OCI-M2 (cell line): ENCODE measurements around the gene HDAC7.

Source experiments
- DNase-seq: peaks from one replicate; lab custom pipeline; 2025; ENCODE audit not compliant: unreplicated experiment; lab: John Stamatoyannopoulos, UW

The HDAC7 gene

DNA sequence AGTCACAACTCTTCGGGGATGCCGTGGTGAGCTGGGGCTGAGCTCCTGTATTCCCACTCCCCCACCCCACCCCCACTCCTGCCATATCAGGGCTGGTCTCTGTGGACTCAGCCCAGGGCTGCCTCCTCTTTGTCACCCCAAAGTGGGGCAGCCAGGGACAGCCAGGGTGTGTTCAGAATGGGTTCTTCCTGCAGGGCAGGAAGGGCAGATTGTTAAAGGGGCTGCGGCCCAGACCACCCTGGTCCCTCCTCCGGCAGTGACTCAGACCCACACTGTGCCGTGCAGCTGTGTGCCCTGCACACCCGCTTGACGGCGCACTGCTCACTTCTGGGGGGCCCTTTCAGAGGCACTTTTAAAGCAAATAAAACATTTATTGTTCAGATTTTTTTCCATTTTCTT is 37.3 kb downstream of the HDAC7 start:
- DNase-seq = no peak

DNA sequence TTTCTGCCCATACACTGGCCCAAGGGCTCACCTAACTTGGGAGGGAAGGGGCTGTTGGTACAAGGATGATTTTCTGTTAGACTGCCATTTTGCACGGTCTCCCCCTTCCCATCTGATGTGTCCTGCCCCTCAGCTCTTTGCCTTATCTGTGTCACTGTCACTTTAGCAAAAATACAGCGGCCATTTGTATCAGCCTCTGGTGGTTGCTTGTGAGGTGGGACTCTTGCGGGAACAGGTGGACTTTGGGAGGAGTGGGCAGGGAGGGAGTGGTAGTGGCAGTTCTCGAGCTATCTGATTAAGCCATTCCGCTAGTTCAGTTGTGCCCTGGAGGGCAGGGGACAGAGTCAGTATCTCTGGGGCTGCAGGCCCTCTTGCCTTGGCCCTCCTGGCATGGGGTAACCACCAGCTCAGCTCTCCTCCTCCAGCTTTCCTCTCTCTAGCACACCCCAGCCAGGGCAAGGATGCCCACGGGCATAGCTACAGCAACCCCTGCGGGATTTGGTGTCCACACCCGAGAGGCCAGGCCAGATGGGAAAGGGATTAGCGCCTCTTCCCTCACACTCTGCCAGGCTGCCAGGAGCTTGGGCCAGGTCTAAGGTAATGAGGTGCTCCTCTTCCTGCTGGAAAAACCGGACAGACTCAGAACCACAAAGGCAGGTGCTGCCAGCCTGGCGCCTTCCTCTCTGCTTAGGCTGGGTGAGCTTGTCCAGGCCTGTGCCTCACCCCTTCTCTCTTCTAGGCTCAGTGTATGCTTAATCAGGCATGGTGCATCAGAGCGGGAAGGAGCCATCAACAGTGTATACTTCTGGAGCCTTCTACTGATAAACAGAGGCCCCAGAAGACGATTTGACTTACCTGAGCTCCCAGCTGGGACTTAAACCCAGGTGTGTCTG is 38.0 kb downstream of the HDAC7 start:
- no peak for DNase-seq

DNA sequence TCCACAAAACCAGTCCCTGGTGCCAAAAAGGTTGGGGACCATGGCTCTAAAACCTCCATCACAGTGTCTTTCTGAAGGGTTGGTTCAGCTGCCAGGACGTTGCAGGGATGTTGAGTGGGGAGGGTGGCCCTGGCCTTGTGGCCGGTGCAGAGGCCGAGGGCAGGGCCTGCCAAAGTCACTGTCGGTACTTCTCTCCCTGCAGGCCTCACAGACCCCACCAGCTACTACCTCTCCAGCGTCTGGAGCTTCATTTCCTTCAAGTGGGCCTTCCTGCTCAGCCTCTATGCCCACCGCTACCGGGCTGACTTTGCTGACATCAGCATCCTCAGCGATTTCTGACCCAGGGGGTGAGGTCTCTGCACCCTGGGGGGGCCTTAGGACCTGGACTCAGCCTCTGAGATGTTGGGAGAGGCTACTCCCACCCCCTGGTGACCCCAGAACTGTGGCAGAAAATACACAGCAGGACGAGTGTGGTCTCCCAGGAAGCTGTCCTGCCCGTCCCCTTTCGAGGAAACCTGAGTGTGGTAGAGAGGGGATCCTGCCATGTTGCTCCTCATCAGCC is 39.7 kb downstream of the HDAC7 start:
- no peak for DNase-seq

DNA sequence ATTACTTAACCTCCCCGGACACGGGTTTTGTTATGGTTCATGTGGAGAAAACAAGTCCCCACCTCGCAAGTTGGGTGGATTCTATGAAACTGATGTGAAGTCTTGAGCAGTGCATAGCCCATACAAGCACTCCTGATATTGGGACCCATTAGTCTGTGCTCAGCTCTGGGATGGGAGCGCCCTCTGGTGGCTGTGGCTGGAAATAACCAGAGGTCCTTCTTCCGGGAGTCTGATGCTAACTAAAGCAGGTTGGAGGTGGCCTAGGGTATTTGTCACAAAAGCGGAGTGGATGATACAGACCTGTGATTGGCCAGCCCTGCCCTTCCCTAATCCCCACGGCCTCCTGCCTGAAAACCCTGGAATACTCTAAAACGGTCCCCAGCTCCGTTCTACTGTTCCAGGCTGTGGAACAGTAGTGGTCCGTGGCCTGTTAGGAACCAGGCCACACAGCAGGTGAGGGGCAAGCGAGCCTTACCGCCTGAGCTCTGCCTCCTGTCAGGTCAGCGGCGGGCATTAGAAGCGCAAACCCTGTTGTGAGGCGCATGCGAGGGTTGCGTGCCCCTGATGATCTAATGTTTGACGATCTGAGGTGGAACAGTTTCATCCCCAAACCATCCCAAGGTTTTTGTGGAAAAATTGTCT is 40.3 kb downstream of the HDAC7 start:
- peak; percentile 42 for DNase-seq

GRCh38 chr12:47778881-47779280 is 40.8 kb downstream of the HDAC7 start:
- DNase-seq = no peak

DNA sequence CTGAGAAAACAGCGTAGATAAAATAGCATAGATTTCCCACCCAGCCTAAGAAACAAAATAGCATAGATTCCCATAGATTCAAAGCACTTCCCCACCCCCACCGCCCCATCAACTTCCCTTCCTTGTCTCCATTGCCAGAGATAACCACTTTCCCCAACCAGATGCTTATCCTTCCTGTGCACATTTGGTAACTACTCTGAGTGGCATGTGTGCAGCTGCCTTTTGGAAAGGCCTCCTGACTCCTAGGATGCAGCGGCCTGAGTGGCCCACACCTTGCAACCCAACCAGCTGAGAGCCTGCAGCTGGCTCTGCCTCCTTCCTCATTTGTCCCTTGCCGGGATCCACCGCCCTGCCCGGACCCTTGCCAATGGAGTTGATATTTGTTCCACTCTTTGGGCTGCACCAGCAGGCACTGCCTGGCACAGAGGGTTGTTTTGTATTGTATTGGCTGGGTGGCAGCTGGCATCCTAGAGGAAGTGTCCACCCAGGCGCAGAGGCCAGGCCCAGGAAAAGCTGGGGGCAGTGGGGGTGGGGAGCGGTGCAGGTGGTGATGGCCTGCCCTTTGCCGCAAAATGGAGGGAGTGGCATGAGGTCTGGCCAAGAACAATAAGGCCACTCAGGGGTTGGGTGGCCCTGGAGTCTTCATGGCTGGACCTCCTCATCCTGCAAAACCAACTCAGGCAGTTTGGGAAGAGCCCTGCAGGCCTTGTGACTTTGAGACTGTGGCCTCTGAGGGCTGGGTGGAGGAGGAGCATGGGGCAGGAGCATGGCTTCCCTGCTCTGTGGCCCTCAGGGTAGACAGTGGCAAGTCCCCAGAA is 41.8 kb downstream of the HDAC7 start:
- peak; percentile 64 for DNase-seq

DNA sequence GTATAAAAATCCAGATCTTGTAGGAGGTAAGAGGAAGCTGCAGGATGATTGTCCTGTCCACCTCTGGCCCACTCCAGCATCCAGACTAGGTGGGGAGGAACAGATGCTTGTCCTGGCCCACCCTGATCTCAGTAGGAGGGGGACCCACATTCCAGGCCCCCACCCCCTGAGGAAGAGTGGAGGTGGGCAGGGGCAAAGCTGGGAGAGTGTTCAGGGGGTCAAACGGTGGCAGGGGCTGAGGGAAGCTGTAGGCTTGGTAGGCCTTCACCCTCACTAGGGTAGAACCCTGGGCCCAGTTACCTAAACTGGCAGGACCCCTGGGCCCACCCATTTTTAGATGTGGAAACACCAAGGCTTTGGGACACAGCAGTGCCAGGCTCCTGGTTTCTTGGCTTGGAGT is 42.6 kb downstream of the HDAC7 start:
- DNase-seq = no peak

GRCh38 chr12:47776471-47777143 is 43.1 kb downstream of the HDAC7 start:
- DNase-seq = no peak

DNA sequence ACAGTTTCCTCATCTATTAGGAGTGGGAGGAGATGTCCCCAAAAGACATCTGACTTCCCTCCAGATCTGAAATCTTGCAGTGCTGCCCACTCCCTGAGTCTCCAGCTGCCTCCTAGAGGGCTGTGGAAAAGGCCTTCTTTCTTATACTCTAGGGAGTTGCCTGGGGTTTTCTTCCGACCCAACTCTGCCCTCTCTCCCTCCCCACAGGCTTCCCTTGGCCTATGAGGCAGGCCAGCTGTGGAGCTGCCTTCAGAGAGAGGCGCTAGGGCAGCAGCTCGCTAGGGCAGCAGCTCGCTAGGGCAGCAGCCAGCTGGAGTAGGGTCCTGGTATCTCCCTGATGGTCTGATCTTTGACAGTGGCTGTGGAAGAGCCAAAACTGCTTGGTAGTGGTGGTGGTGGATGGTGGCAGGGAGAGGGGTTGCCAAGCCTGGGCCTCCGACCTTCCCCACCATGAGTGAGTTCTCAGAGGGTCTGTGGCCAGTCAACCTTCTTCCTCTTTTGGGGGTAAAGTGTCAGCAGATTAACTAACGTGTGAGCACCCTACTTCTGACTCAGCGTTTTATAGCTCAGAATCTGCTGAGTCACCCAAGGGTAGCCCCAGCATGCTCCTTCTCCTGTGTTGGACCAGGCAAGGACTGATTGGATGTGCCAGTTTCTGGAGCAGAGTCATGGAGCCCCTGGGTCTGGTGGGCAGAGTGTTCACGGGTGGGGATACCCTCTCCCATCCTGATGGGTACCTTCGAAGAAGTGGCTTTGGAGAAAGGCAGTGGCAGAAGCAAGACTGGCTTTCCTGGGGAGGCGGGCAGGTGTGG is 44.4 kb downstream of the HDAC7 start:
- peak; percentile 44 for DNase-seq

DNA sequence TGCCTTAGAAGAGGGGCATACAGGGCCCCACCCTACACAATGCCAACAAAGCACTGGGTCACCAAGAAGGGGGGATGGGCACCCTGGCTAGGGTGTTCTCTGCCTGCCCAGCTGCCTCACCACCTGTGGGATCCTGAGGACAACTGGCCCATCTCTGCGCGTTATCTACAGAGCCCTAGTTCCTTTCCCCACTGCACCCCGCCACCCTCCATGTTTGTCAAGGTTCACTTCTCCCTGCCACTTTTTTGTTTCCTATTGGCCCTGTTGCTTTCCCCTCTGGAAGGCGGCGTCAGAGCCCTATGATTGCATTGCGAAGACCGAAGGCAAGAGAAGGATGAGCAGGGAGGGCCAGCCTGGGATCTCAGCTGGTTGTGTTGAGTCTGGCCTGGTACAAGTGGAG is 45.0 kb downstream of the HDAC7 start:
- DNase-seq = no peak

- DNase-seq = no peak
Observed at GRCh38 chr12:47773858-47774580, 45.7 kb downstream of the HDAC7 start.

DNA sequence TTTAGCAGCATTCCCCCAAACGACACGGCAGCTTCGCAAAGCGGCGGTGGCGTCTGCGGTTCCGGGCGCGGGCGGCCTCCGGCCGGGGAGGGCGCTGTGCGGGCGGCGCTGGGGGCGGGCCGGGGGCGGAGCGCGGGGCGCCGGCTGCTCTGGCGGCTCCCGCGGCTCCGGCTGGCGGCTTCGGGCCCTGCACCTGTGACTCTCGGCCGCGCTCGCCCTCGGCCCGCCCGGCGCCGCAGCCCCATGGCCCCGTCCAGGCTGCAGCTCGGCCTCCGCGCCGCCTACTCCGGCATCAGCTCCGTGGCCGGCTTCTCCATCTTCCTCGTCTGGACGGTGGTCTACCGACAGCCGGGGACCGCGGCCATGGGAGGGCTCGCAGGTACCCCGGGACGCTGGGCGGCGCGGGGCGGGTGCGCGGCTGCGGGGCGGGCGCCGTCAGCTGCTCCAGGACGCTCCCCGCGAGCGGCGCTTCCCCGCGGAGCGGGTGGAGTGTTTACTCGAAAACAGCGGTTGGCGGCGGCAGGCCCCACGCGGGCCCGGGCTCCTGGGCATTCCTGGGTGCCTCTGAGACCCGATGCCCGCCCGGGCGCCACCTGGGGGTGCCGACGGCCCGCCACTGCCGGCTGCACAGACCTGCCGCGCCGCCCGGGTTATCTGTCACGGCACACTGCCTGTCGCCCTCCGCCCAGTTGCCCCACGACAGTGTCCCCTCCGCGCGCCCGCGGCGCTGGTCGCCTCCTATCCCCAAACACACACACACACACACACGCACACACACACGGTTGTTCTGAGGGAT is 46.4 kb downstream of the HDAC7 start, which contains the start of gene SLC48A1:
Gene SLC48A1, plus strand, starts transcription at position 177 of the 796 bp plus-strand sequence. Its CDS starts 67 bp downstream, at position 244.
- no peak for DNase-seq

DNA sequence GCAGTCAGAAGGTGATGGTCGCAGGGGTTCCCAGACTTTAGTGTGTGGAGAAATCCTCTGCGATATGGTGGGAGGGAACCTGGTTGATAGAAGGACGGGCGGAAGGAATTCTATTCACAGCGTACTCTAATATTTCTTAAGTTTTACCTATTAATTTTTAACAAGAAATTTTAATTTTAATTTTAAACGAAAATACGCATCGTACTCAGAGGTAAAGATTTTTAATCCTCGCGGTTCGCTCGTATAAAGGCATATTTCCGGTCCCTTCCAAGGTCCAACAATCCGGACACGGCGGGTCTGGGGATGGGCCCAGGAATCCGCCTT is 47.0 kb downstream of the HDAC7 start:
- no peak for DNase-seq

DNA sequence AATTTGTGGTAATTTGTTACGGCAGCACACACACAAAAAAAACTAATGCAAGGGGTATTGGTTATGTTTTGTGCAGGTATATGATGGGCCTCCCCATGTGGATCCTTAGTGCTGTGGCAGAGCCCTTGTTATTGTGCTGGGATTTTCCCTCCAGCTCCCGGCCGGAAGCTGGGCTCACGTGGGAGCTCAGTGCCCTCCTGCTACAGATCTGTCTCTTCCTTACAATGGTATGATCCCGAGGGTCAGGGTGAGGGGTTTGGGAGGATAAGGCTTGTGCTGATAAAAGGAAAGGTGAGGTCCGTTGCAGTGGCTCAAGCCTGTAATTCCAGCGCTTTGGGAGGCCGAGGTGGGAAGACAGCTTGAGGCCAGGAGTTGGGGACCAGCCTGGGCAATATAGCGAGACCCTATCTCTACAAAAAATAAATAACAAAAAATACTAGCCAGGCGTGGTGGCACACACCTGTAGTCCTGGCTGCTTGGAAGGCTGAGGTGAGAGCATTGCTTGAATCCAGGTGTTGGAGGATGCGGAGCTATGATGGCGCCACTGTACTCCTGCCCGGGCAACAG is 47.5 kb downstream of the HDAC7 start:
- no peak for DNase-seq

- no peak for DNase-seq
Observed at GRCh38 chr12:47771304-47771703, 48.4 kb downstream of the HDAC7 start.

DNA sequence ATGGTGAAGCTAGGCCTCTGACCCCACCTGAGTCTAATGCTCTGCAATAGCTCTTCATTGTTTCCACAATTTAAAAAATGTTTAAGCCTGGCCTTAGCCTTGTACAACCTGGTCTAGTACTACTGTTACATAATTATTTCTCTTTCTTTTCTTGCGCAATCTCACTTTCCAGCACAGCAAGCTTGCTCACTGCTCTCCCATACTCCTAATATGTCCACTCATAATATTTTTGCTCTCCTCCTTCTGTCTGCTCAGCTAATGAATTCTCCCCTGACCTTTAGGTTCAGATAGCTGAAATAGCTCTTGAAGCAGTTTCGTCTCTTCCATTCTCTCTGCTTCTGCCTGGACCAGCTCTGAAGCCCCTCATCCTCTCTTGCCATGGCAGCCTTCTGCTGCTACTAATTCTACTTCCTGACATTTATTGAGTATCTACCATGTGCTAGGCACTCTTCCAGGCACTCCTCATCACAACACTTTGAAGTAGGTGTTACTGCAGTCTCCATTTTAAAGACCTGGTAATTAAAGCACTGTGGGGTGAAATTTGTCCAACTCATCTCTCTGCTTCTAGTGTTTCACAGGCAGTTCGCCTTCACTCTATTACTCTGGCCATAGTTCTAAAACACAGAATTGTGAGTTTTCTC is 49.5 kb downstream of the HDAC7 start:
- no peak for DNase-seq

DNA sequence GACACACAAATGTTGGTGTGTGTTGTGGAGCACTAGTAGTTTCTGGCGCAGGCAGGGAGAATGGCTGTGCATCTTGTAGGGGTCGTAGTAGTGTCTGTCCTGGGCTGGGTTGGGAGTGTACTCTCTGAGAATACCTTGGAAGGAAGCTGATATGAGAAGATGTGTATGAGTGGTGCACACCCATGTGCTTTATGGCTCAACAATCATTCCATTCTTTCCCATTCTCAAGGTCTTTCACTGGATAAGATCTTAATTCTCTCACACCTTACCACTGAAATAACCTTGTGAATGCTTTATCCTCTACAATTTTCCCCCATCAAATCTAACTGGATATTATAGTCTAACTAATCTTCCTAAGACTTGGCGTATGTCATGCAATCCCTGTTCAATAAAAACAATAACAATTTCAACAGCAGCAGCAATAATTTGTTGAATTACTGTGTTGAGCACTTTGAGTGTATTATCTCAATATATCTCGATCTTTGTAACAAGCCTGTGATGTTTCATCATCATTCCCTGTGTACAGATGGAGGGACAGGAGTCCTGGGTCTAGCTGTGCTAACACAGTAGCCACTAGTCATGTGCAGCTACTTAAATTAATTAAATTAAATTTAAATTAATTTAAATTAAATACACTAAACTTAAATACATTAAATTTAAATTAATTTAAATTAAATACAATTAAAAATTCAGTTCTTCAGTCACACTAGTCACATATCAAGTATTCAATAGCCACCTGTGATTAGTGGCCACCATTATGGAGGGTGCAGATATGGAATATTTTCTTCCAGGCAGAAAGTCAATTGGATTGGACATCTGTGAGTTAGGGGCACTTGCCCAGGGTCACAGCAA is 50.2 kb downstream of the HDAC7 start:
- DNase-seq = no peak
